HepG2 (cell line): Measurements from ENCODE around the gene TMEM183A. TPM values are rescaled to one million over a fixed set of nuclear protein-coding genes. Genes with fewer than 3 reads are reported as not detected.

Experiments
- ATAC-seq: fragments of 200-7000 bp; cut with Tn5 transposase; 3 replicates; pipeline ENCODE4 v1.9.1; 2020; ENCODE audit warnings: mild to moderate bottlenecking, moderate library complexity
- BruUV-seq: library from RNA; stranded (reverse); fragments of 400-500 nt; replicated peaks from 2 replicates; lab custom pipeline; 2021; lab: Mats Ljungman, UMichigan
- CTCF ChIA-PET: fragments of 300-600 bp; formaldehyde crosslinking; extraction: SDS; loops from one replicate; lab custom pipeline; 2021; ENCODE audit warnings: low total read pairs, inconsistent platforms, low intra/inter-chr PET ratio; lab: Yijun Ruan, JAX
- POLR2A ChIA-PET: fragments of 350-600 bp; sonication (Branson Sonifier 250); formaldehyde crosslinking; loops from one replicate; lab custom pipeline; 2020; ENCODE audit warnings: antibody characterized with exemption, inconsistent platforms; lab: Yijun Ruan, JAX
- DNase-seq: peaks from one replicate; pipeline ENCODE4 v3.0.0-alpha.2; 2015; ENCODE audit warnings: low spot score
- FAIRE-seq: peaks from 3 replicates; lab custom pipeline; 2011; peaks lifted over from hg19 to GRCh38; lab: Jason Lieb, UNC
- H2AFZ ChIP-seq: one replicate; pipeline ENCODE4 v1.6.1; 2011; ENCODE audit warnings: low read length, inconsistent platforms
- H3K27ac ChIP-seq: fragments of 300-600 bp; 3 replicates; pipeline ENCODE4 v1.8.0; 2011; ENCODE audit warnings: mixed run types, mild to moderate bottlenecking, mixed read lengths, low read length, inconsistent platforms; ENCODE audit not compliant: insufficient read depth; ENCODE audit errors: extremely low read length
- H3K27me3 ChIP-seq, 2 experiments: fragments of 200-600 bp in 1 of 2; 2 replicates in 1 of 2; 3 replicates in 1 of 2; pipeline versions ENCODE4 v1.6.0 to v1.8.0; 2011; ENCODE audit warnings: low read length in 2 of 2, mild to moderate bottlenecking in 2 of 2, moderate library complexity in 2 of 2, inconsistent platforms in 1 of 2; ENCODE audit not compliant: insufficient read depth in 2 of 2, control insufficient read depth in 1 of 2
- H3K36me3 ChIP-seq, 2 experiments: fragments of 200-600 bp in 1 of 2; replicated peaks in 1 of 2; 2 replicates in 1 of 2; 3 replicates in 1 of 2; pipeline versions ENCODE4 v1.5.1 to v1.8.0; 2011; ENCODE audit warnings: low read length in 2 of 2, inconsistent platforms in 1 of 2; ENCODE audit not compliant: insufficient read depth in 2 of 2, control insufficient read depth in 1 of 2
- H3K4me1 ChIP-seq: 2 replicates; pipeline ENCODE4 v1.5.1; 2012; ENCODE audit warnings: low read length, inconsistent platforms; ENCODE audit not compliant: insufficient read depth
- H3K4me2 ChIP-seq: 2 replicates; pipeline ENCODE4 v1.6.0; 2011; ENCODE audit warnings: low read depth, low read length, inconsistent platforms
- H3K4me3 ChIP-seq, 3 experiments: fragments of 200-600 bp in 1 of 3; sonication (generic), shearing (Covaris generic) in 1 of 3; replicated peaks in 1 of 3; 2 replicates each; pipeline ENCODE4 v1.5.1; 2011 to 2016; ENCODE audit warnings: low read length in 3 of 3, inconsistent platforms in 2 of 3, low read depth in 2 of 3, mild to moderate bottlenecking in 2 of 3, control low read depth in 1 of 3, mixed read lengths in 1 of 3; ENCODE audit not compliant: insufficient read depth in 1 of 3
- H3K79me2 ChIP-seq: one replicate; pipeline ENCODE4 v1.6.1; 2011; ENCODE audit warnings: low read length, inconsistent platforms; ENCODE audit not compliant: insufficient read depth
- H3K9ac ChIP-seq: 2 replicates; pipeline ENCODE4 v1.6.0; 2011; ENCODE audit warnings: mild to moderate bottlenecking, low read depth, low read length, inconsistent platforms; ENCODE audit not compliant: insufficient read depth
- H3K9me3 ChIP-seq: 2 replicates; pipeline ENCODE4 v1.5.1; 2012; ENCODE audit warnings: mild to moderate bottlenecking, low read length
- H4K20me1 ChIP-seq: 2 replicates; pipeline ENCODE4 v1.6.0; 2011; ENCODE audit warnings: inconsistent platforms, mild to moderate bottlenecking, low read length, moderate library complexity; ENCODE audit not compliant: insufficient read depth
- SKI ChIP-seq: fragments of 450-650 bp; IDR thresholded peaks from one replicate; pipeline ENCODE4 v1.6.1; 2018; ENCODE audit warnings: mild to moderate bottlenecking; ENCODE audit not compliant: partially characterized antibody
- SP5 ChIP-seq: IDR thresholded peaks from 2 replicates; pipeline ENCODE4 v1.6.1; 2016; ENCODE audit warnings: low read depth, borderline replicate concordance
- ZNF720 ChIP-seq: sonication (generic); formaldehyde crosslinking; IDR thresholded peaks from 2 replicates; pipeline ENCODE4 v1.4.0; 2020; ENCODE audit warnings: missing genetic modification reagents
- WGBS: methylation state at CpG from one replicate; pipeline ENCODE4 v1.1.6; 2017; ENCODE audit warnings: low lambda C conversion rate; 5-methylcytosine and 5-hydroxymethylcytosine counted together
- in situ Hi-C: cut with HindIII; loops from 2 replicates; pipeline ENCODE4 v1.10.0; 2017; ENCODE audit warnings: low pct_unique_long_range_greater_than_20kb; ENCODE audit not compliant: extremely low pct_ligation_motif_present
- intact Hi-C: fragments of 100-400 bp; cut with micrococcal nuclease; formaldehyde crosslinking; loops from one replicate; pipeline ENCODE4 v1.10.0; 2022; ENCODE audit not compliant: unreplicated experiment
- polyA plus RNA-seq, 8 experiments: library from polyadenylated mRNA; depleted of rRNA in 3 of 8; stranded (reverse) in 7 of 8; unstranded in 1 of 8; fragments of >200 nt; fragmentation: Illumina TruSeq in 4 of 8; extraction: Trizol in 4 of 8; gene quantifications; 2 replicates each; pipeline versions ENCODE4 v1.2.1 to v1.2.3, GENCODE V29; 2011 to 2016; ENCODE audit warnings: low read depth in 4 of 8, missing spikeins in 1 of 8, mixed read lengths in 1 of 8; ENCODE audit not compliant: insufficient read depth in 1 of 8
- total RNA-seq, 5 experiments: library from RNA; depleted of rRNA; stranded (reverse); fragments of >200 nt; fragmentation: Illumina TruSeq; extraction: Trizol; gene quantifications; 2 replicates each; pipeline ENCODE4 v1.2.3, GENCODE V29; 2016; ENCODE audit warnings: low read depth in 1 of 5
- TF ChIP-seq, protein P1 (sequence below), 2 experiments: fragments of 450-650 bp in 1 of 2; sonication (generic) in 1 of 2; formaldehyde crosslinking in 1 of 2; IDR thresholded peaks; 2 replicates each; pipeline versions ENCODE4 v1.6.1 to v1.8.0; 2016 to 2022; ENCODE audit warnings: antibody characterized with exemption in 1 of 2, mild to moderate bottlenecking in 1 of 2, missing genetic modification reagents in 1 of 2

TMEM183A gene
- total and polyA plus RNA-seq, 2 of the 13 experiments (the other 11 are each of a cell fraction or from before 2014, with no cell fraction given) = 59.7 to 82.0 TPM

- TF ChIP-seq SP5 (CRISPR knock-in tag) (no peak), ZNF720 (CRISPR knock-in tag) (no peak)
Measured at GRCh38 chr1:202998836-202999750, 8.1 kb upstream of the TMEM183A start (continued).

DNA sequence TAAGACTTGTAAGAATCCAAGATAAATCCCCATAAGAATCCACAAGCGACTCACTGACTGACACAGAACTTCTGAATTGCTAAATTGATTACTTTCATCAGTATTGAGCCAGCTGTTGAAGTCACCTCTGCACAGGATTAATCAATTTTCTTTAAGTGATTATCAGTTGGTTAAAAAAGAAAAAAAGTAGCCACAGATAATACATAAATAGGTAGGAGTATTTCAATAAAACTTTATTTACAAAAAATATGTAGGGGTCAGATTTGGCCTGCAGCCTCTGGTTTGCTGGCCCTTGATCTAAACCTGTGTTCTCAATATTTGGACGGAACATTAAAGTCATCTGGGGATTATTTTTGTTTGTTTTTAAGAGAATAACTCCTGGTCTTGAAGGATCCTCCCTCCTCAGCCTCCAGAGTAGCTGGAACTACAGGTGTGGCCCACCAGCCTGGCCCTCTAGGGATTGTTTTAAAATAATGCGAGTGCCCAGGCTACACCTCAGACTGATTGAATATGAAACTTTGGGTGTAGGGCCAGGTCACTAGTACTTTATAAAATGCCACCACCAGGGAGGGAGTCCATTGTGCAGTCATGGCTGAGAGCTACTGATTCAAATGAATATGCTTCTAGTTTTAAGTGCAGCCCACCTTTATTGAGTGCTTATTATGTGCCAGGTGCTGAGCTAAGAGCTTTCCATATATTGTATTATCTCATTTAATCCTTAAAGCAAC is 6.8 kb upstream of the TMEM183A start:
- FAIRE-seq = no peak
- H3K79me2 ChIP-seq = no peaks in the 10 kb centered on the region
- peaks cover 0 to 5% of the 10 kb centered on the region in 2 experiments; a peak in 2 of 5 replicates for H3K27me3 ChIP-seq
- in situ Hi-C loops = no loop called here
- no peaks in the 10 kb centered on the region for H3K9me3 ChIP-seq
- ChIA-PET POLR2A (no interaction called here), CTCF (no interaction called here)
- intact Hi-C loops = loop anchor here (10.0 kb wide), 1 partner anchor 656 kb away; the partner anchor contains the start of genes PPP1R12B and UBE2T
- WGBS = 41% methylated on average over 3 of the region's 3 CpGs
- H4K20me1 ChIP-seq = no peaks in the 10 kb centered on the region
- H3K4me3 ChIP-seq = no peak overlapping the region
- H3K27ac ChIP-seq = no peak overlapping the region
- no peak overlapping the region for H3K9ac ChIP-seq
- no peak for DNase-seq
- H3K4me1 ChIP-seq = peaks cover 28% of the 10 kb centered on the region
- no peaks in the 10 kb centered on the region for H3K36me3 ChIP-seq
- no peak overlapping the region for H2AFZ ChIP-seq
- ATAC-seq = peak; percentile 35; the same call in 2 of the 3 replicates
- TF ChIP-seq, protein P1, sequence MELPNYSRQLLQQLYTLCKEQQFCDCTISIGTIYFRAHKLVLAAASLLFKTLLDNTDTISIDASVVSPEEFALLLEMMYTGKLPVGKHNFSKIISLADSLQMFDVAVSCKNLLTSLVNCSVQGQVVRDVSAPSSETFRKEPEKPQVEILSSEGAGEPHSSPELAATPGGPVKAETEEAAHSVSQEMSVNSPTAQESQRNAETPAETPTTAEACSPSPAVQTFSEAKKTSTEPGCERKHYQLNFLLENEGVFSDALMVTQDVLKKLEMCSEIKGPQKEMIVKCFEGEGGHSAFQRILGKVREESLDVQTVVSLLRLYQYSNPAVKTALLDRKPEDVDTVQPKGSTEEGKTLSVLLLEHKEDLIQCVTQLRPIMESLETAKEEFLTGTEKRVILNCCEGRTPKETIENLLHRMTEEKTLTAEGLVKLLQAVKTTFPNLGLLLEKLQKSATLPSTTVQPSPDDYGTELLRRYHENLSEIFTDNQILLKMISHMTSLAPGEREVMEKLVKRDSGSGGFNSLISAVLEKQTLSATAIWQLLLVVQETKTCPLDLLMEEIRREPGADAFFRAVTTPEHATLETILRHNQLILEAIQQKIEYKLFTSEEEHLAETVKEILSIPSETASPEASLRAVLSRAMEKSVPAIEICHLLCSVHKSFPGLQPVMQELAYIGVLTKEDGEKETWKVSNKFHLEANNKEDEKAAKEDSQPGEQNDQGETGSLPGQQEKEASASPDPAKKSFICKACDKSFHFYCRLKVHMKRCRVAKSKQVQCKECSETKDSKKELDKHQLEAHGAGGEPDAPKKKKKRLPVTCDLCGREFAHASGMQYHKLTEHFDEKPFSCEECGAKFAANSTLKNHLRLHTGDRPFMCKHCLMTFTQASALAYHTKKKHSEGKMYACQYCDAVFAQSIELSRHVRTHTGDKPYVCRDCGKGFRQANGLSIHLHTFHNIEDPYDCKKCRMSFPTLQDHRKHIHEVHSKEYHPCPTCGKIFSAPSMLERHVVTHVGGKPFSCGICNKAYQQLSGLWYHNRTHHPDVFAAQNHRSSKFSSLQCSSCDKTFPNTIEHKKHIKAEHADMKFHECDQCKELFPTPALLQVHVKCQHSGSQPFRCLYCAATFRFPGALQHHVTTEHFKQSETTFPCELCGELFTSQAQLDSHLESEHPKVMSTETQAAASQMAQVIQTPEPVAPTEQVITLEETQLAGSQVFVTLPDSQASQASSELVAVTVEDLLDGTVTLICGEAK (IDR thresholded peaks at IDR 0.05) = peak; percentile 30; the same call in 1 of the 2 replicates
- TF ChIP-seq, protein P1 (CRISPR knock-in tag; IDR thresholded peaks at IDR 0.05) = peak; percentile 24; the same call in 1 of the 2 replicates
- TF ChIP-seq SKI = no peak
- no peak overlapping the region for H3K4me2 ChIP-seq
- BruUV-seq = no TSS peak
